ENCODE measurements around the gene TRIM7.
"Not testable (repeated sequence)": the region's sequence is repeated elsewhere in the genome, so short reads cannot be mapped to it uniquely, and the experiment has no call there.

The TRIM7 gene

GRCh38 chr5:181193656-181194055 is 11.3 kb downstream of the TRIM7 start:
- no peak for DNase-seq (ENCODE audit: low spot score)

- no peak for DNase-seq (ENCODE audit: low spot score)
Measured at GRCh38 chr5:181192337-181193046, 12.5 kb downstream of the TRIM7 start.

GRCh38 chr5:181191526-181192336 is 13.3 kb downstream of the TRIM7 start:
- DNase-seq (ENCODE audit: low spot score): peak; percentile 93

- DNase-seq (ENCODE audit: low spot score): no peak
Measured at GRCh38 chr5:181190711-181191525, 14.1 kb downstream of the TRIM7 start.

- no peak for DNase-seq (ENCODE audit: low spot score)
Measured at GRCh38 chr5:181189962-181190710, 14.9 kb downstream of the TRIM7 start.

GRCh38 chr5:181189363-181189961 is 15.5 kb downstream of the TRIM7 start:
- DNase-seq (ENCODE audit: low spot score): no peak

- peak; percentile 90 for DNase-seq (ENCODE audit: low spot score)
Measured at GRCh38 chr5:181188700-181189362, 16.2 kb downstream of the TRIM7 start.

GRCh38 chr5:181187500-181188213 is 17.3 kb downstream of the TRIM7 start:
- DNase-seq (ENCODE audit: low spot score): peak; percentile 74

- DNase-seq (ENCODE audit: low spot score): no peak
Measured at GRCh38 chr5:181186986-181187499, 18.0 kb downstream of the TRIM7 start.

- DNase-seq (ENCODE audit: low spot score): no peak
Measured at GRCh38 chr5:181186022-181186421, 19.0 kb downstream of the TRIM7 start.

GRCh38 chr5:181185560-181185959 is 19.4 kb downstream of the TRIM7 start:
- no peak for DNase-seq (ENCODE audit: low spot score)

- DNase-seq (ENCODE audit: low spot score): no peak
Measured at GRCh38 chr5:181184845-181185216, 20.2 kb downstream of the TRIM7 start.

- no peak for DNase-seq (ENCODE audit: low spot score)
Measured at GRCh38 chr5:181182651-181183050, 22.3 kb downstream of the TRIM7 start.

- DNase-seq (ENCODE audit: low spot score): peak; percentile 60
Measured at GRCh38 chr5:181181650-181182565, 23.1 kb downstream of the TRIM7 start.

GRCh38 chr5:181177559-181177958 is 27.4 kb downstream of the TRIM7 start:
- DNase-seq (ENCODE audit: low spot score): not testable (repeated sequence)

GRCh38 chr5:181176254-181176952 is 28.6 kb downstream of the TRIM7 start:
- no peak for DNase-seq (ENCODE audit: low spot score)

GRCh38 chr5:181173420-181174342 is 31.3 kb downstream of the TRIM7 start:
- no peak for DNase-seq (ENCODE audit: low spot score)
